Measurements from ENCODE around the gene EXOC3.

DNA sequence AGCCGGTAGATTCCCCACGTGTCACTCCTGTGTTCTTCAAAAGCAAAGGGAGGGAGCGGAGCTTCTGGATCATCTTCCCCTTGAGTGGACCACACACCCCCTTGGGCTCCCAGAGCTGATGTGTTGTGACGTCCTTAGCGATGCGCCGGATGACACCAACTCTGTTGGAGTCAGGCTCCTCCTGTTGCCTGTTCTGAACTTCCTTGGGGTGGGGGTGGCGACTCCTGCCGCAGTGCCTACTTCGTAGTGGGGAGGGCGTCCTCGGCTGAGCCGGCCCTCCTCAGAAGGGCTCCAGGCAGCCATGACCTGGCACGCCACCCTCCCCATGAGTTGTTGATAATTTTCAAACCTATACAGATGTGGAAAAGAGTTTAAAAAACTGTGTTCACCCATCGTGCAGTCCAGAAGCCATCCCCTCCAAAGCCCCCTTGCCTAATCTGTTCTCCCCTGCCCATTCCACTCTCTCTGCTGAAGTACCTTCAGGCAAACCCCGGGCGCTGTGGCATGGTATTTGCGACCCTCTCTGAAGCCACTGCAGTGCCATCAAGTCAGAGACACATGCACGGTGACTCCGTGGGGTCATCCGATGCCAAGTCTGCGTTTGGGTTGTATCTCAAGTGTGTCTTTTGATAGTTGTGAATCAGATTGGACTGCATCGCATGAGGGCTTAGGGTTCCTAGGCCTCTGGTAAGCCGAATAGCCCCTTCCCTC is 16.7 kb downstream of the EXOC3 start:
- TF ChIP-seq, protein P1, sequence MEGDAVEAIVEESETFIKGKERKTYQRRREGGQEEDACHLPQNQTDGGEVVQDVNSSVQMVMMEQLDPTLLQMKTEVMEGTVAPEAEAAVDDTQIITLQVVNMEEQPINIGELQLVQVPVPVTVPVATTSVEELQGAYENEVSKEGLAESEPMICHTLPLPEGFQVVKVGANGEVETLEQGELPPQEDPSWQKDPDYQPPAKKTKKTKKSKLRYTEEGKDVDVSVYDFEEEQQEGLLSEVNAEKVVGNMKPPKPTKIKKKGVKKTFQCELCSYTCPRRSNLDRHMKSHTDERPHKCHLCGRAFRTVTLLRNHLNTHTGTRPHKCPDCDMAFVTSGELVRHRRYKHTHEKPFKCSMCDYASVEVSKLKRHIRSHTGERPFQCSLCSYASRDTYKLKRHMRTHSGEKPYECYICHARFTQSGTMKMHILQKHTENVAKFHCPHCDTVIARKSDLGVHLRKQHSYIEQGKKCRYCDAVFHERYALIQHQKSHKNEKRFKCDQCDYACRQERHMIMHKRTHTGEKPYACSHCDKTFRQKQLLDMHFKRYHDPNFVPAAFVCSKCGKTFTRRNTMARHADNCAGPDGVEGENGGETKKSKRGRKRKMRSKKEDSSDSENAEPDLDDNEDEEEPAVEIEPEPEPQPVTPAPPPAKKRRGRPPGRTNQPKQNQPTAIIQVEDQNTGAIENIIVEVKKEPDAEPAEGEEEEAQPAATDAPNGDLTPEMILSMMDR (conservative IDR thresholded peaks at IDR 0.05; ENCODE audit: low read depth, low read length) = no peak
- TF ChIP-seq, protein P2, sequence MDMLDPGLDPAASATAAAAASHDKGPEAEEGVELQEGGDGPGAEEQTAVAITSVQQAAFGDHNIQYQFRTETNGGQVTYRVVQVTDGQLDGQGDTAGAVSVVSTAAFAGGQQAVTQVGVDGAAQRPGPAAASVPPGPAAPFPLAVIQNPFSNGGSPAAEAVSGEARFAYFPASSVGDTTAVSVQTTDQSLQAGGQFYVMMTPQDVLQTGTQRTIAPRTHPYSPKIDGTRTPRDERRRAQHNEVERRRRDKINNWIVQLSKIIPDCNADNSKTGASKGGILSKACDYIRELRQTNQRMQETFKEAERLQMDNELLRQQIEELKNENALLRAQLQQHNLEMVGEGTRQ (IDR thresholded peaks at IDR 0.05; ENCODE audit: low read depth, low read length) = no peak
- TF ChIP-seq CEBPB (IDR thresholded peaks at IDR 0.05; ENCODE audit: low read depth, low read length) = no peak
- TF ChIP-seq, protein P3, sequence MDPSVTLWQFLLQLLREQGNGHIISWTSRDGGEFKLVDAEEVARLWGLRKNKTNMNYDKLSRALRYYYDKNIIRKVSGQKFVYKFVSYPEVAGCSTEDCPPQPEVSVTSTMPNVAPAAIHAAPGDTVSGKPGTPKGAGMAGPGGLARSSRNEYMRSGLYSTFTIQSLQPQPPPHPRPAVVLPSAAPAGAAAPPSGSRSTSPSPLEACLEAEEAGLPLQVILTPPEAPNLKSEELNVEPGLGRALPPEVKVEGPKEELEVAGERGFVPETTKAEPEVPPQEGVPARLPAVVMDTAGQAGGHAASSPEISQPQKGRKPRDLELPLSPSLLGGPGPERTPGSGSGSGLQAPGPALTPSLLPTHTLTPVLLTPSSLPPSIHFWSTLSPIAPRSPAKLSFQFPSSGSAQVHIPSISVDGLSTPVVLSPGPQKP (IDR thresholded peaks at IDR 0.05; ENCODE audit: borderline replicate concordance, low read depth, low read length) = no peak
- no peak for TF ChIP-seq RFX5 (IDR thresholded peaks at IDR 0.05; ENCODE audit: low read depth, low read length)
- TF ChIP-seq POLR2A (IDR thresholded peaks at IDR 0.05; ENCODE audit: low read depth, low read length) = no peak
- TF ChIP-seq BHLHE40 (IDR thresholded peaks at IDR 0.05; ENCODE audit: low read depth, low read length) = no peak
- TF ChIP-seq RCOR1 (IDR thresholded peaks at IDR 0.05; ENCODE audit: insufficient replicate concordance, low read length) = no peak
- no peak for TF ChIP-seq MXI1 (IDR thresholded peaks at IDR 0.05; ENCODE audit: borderline replicate concordance, low read depth, low read length)
- no peak for TF ChIP-seq MAZ (IDR thresholded peaks at IDR 0.05; ENCODE audit: borderline replicate concordance, low read depth, low read length)
- TF ChIP-seq CHD1 (IDR thresholded peaks at IDR 0.05; ENCODE audit: low read depth, low read length) = no peak
- TF ChIP-seq FOS (IDR thresholded peaks at IDR 0.05; ENCODE audit: low read depth, low read length) = no peak
- no peak for TF ChIP-seq SMC3 (IDR thresholded peaks at IDR 0.05; ENCODE audit: low read depth, low read length)
